Right lobe of liver (tissue), 6 donors: ENCODE data around the gene HOATZ. TPM values are rescaled to one million over a fixed set of nuclear protein-coding genes. Genes with fewer than 3 reads are reported as not detected.

Experiments
- ATAC-seq, 4 donors: fragments of 200-7000 bp; cut with Tn5 transposase; one replicate each; pipeline ENCODE4 v1.9.1; 2020; ENCODE audit warnings: mild to moderate bottlenecking in 4 of 4, moderate library complexity in 4 of 4
- DNase-seq, 3 donors: peaks; one replicate each; pipeline ENCODE4 v3.0.0-alpha.2; 2020
- H3K27ac ChIP-seq, 3 donors: fragments of 200-600 bp; one replicate each; pipeline ENCODE4 v1.8.0; 2022
- H3K27me3 ChIP-seq, 2 donors: fragments of 200-600 bp; one replicate each; pipeline ENCODE4 v1.8.0; 2022
- H3K36me3 ChIP-seq, 4 donors: fragments of 200-600 bp; sonication (generic) in 1 of 4; one replicate each; pipeline versions ENCODE4 v1.5.1 to v1.8.0; 2017 to 2022; ENCODE audit warnings: control low read depth in 1 of 4
- H3K4me1 ChIP-seq, 4 donors: fragments of 200-600 bp; sonication (generic) in 1 of 4; one replicate each; pipeline versions ENCODE4 v1.5.1 to v1.8.0; 2017 to 2022; ENCODE audit warnings: control low read depth in 1 of 4
- H3K4me3 ChIP-seq, 3 donors: fragments of 200-600 bp; one replicate each; pipeline ENCODE4 v1.8.0; 2022
- H3K9me3 ChIP-seq, 4 donors: fragments of 200-600 bp; sonication (generic) in 1 of 4; one replicate each; pipeline versions ENCODE4 v1.5.1 to v1.8.0; 2017 to 2022; ENCODE audit warnings: control low read depth in 1 of 4
- CTCF ChIP-seq, 4 donors: fragments of 200-600 bp in 3 of 4; fragments of 450-650 bp in 1 of 4; IDR thresholded peaks; one replicate each; pipeline versions ENCODE4 v1.5.1 to v1.8.0; 2016 to 2022; ENCODE audit warnings: antibody characterized with exemption in 4 of 4, mild to moderate bottlenecking in 2 of 4
- POLR2A ChIP-seq: fragments of 450-650 bp; IDR thresholded peaks from one replicate; pipeline ENCODE4 v1.6.1; 2017; ENCODE audit warnings: antibody characterized with exemption, mild to moderate bottlenecking
- WGBS: methylation state at CpG from one replicate; pipeline ENCODE4 v1.1.6; 2018; ENCODE audit warnings: low coverage, low lambda C conversion rate; ENCODE audit not compliant: insufficient coverage; ENCODE audit errors: missing lambda C conversion rate; 5-methylcytosine and 5-hydroxymethylcytosine counted together
- intact Hi-C, 2 donors: fragments of 100-400 bp; cut with DNase I; formaldehyde crosslinking; loops; one replicate each; pipeline versions ENCODE4 v1.11.2 to v1.14.1; 2022
- total RNA-seq, 6 experiments: library from RNA; depleted of rRNA in 2 of 6; stranded (reverse); fragments of >200 nt in 2 of 6; fragmentation: NEBNext Ultra II Directional in 3 of 6; extraction: Animal tissue kit (Norgen Biotek cat#: 25700) in 3 of 6; gene quantifications; one replicate each; pipeline versions ENCODE4 v1.1.0 to v1.2.4, GENCODE V29; 2016 to 2023
- donor health status: DM: no; HTN: yes; CAD: no.
- donor health status: DM: no; HTN: no; CAD: no.
- donor health status: DM: no; HTN: no; CAD: no.
- donor health status: DM: no; HTN: yes; CAD: no.
- donor health status: DM: no; HTN: yes; CAD: no.

HOATZ gene
- total RNA-seq, 6 experiments from 2014 or later = not detected

GRCh38 chr11:111577821-111578220, 63.2 kb downstream of the HOATZ start:
- Histone ChIP-seq H3K27me3 (no peaks in the 10 kb centered on the region), H3K36me3 (no peaks in the 10 kb centered on the region), H3K27ac (no peak overlapping the region), H3K4me1 (peaks cover 0 to 15% (median 3%) of the 10 kb centered on the region in 4 donors), H3K4me3 (no peak overlapping the region), H3K9me3 (no peaks in the 10 kb centered on the region)
- intact Hi-C loops = no loop called here
- DNase-seq = no peak
- no peak for TF ChIP-seq CTCF (IDR thresholded peaks at IDR 0.05)
- TF ChIP-seq POLR2A = no peak
- ATAC-seq = no peak
- 69% methylated on average over 2 of the region's 4 CpGs for WGBS

DNA sequence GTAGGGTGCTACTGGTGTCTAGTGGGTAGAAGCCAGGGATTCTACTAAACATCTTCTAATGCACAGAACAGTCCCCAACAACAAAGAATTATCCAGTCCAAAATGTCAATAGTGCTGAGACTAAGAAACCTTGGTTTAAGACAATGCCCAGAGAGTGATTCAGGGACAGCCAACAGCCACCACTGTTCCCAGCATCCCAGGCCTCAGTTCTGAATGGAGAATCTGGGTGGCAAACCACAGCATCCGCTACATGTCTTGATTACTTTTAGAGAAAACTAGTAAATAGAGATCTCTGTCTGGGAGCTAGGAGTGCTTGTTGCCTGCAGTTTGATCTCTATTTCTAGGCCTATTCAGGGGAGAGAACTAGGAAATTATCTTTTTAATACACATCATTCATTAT, 66.8 kb downstream of the HOATZ start:
- H3K27me3 ChIP-seq = no peaks in the 10 kb centered on the region
- H3K36me3 ChIP-seq = no peaks in the 10 kb centered on the region
- no peak overlapping the region for H3K27ac ChIP-seq
- no peak overlapping the region for H3K4me3 ChIP-seq
- TF ChIP-seq POLR2A (no peak), CTCF (IDR thresholded peaks at IDR 0.05) (no peak)
- DNase-seq (no peak), ATAC-seq (no peak)
- intact Hi-C loops = loop anchor here in 1 of 2 donors (10.0 kb wide), 1 partner anchor 263 kb away; no protein-coding TSS in a partner anchor
- no CpG with 5 or more reads among the region's 1 CpG for WGBS
- no peaks in the 10 kb centered on the region for H3K9me3 ChIP-seq
- no peaks in the 10 kb centered on the region for H3K4me1 ChIP-seq

DNA sequence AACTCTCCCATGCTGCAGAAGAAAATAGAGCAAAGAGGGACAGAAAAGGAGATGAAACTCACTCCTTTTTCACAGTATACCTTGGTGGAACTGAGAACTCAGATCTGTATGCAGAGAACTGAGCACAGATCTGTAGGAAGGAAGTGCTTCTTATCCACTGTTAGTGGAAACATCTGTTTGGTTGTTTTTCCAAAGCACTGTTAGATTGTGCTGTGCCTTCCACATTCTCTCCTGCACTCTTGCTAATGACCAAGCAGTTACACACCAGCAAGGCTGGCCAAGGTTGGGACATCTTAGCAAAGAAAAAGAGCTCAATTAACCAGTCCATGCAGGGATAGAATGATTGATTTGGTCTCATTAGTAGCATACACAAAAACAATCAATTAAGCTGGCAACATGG, 67.6 kb downstream of the HOATZ start:
- TF ChIP-seq POLR2A (no peak), CTCF (IDR thresholded peaks at IDR 0.05) (no peak)
- DNase-seq (no peak), ATAC-seq (peak; percentile 18 to 55 (median 29))
- Histone ChIP-seq H3K36me3 (no peaks in the 10 kb centered on the region), H3K27ac (no peak overlapping the region), H3K27me3 (no peaks in the 10 kb centered on the region), H3K4me3 (no peak overlapping the region), H3K9me3 (no peaks in the 10 kb centered on the region), H3K4me1 (no peaks in the 10 kb centered on the region)
- intact Hi-C loops = loop anchor here in 1 of 2 donors (10.0 kb wide), 1 partner anchor 263 kb away; no protein-coding TSS in a partner anchor

- DNase-seq = no peak
- no peak overlapping the region for H3K27ac ChIP-seq
- H3K9me3 ChIP-seq = no peaks in the 10 kb centered on the region
- H3K36me3 ChIP-seq = no peaks in the 10 kb centered on the region
- no peaks in the 10 kb centered on the region for H3K4me1 ChIP-seq
- TF ChIP-seq POLR2A = no peak
- TF ChIP-seq CTCF (IDR thresholded peaks at IDR 0.05) = no peak
- peak; percentile 37 to 65 (median 50) for ATAC-seq
- no peaks in the 10 kb centered on the region for H3K27me3 ChIP-seq
- 23% methylated on average over 4 of the region's 4 CpGs for WGBS
- intact Hi-C loops = loop anchor here in 1 of 2 donors (10.0 kb wide), 1 partner anchor 262 kb away; no protein-coding TSS in a partner anchor
- no peak overlapping the region for H3K4me3 ChIP-seq
These were observed 68.3 kb downstream of the HOATZ start for GRCh38 chr11:111582881-111583280.

- Histone ChIP-seq H3K27ac (no peak overlapping the region), H3K4me1 (no peaks in the 10 kb centered on the region), H3K27me3 (no peaks in the 10 kb centered on the region), H3K9me3 (no peaks in the 10 kb centered on the region), H3K36me3 (no peaks in the 10 kb centered on the region), H3K4me3 (no peak overlapping the region)
- DNase-seq (no peak), ATAC-seq (peak in 1 of 4 donors; percentile 9)
- intact Hi-C loops = loop anchor here in 1 of 2 donors (10.0 kb wide), 1 partner anchor 259 kb away; no protein-coding TSS in a partner anchor
- no peak for TF ChIP-seq POLR2A
- TF ChIP-seq CTCF (IDR thresholded peaks at IDR 0.05) = no peak
- WGBS = 40% methylated on average over 2 of the region's 2 CpGs
These were observed 70.8 kb downstream of the HOATZ start for GRCh38 chr11:111585371-111585770.
